Measurements from ENCODE around the gene MAPT. TPM values are rescaled to one million over a fixed set of nuclear protein-coding genes. Genes with fewer than 3 reads are reported as not detected.

Gene MAPT
- total and polyA plus RNA-seq, 9 donors, result 3.8 to 8.8 (median 5.8) TPM

- H3K9me3 ChIP-seq (replicated peaks; ENCODE audit: control insufficient read depth, low read depth, low read length), result no peaks in the 10 kb centered on the region
- no peak for DNase-seq
- peaks cover 36% of the 10 kb centered on the region for H3K27me3 ChIP-seq (ENCODE audit: control insufficient read depth, insufficient read depth, low read length)
- WGBS (ENCODE audit: insufficient coverage), result 75% methylated on average over 1 of the region's 2 CpGs
- H3K4me3 ChIP-seq (ENCODE audit: low read length), result no peak overlapping the region
- H3K4me1 ChIP-seq (ENCODE audit: control insufficient read depth, insufficient read depth, low read length), result peaks cover 6% of the 10 kb centered on the region
- H3K36me3 ChIP-seq (ENCODE audit: control insufficient read depth, insufficient read depth, low read length), result no peaks in the 10 kb centered on the region
- no peak overlapping the region for H3K27ac ChIP-seq (ENCODE audit: low read length)
Observed at GRCh38 chr17:45948498-45948880, 54.1 kb downstream of the MAPT start.

DNA sequence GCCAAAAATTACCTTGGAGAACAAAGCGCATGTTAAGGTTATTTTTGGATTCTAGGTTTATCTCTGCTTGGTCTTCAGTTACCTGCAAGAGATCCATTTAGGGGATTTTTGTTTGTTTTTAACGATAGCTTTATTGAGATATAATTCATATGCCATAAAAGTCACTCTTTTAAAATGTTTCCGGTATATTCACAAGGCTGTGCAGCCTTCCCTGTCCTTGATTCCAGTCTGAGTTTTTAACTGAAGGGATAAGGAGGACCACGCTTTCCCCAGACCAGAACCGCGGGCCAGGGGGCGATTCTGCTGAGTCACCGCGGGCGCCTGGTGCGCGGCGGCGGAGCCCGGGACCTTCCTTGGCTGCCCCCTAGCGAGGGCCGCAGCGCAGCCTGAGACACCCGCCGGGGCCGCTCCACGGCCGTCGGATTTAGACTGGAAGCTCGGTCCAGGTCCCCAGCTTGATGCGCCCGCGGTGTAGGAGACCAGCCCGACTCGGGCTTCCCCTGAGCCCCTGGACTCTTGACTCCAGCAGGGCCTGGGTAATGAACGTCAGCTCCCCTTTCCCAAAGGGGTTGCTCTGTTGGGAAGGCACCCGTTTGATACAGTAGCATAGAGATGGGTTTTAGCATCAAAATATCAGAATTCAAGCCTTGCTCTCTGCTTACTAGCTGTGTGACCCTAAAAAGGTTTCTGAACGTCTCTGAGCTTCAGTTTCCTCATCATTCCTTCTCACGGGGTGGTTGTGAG is 54.7 kb downstream of the MAPT start:
- H3K9me3 ChIP-seq (replicated peaks; ENCODE audit: control insufficient read depth, low read depth, low read length), result no peaks in the 10 kb centered on the region
- H3K4me3 ChIP-seq (ENCODE audit: low read length), result no peak overlapping the region
- peaks cover 32% of the 10 kb centered on the region for H3K27me3 ChIP-seq (ENCODE audit: control insufficient read depth, insufficient read depth, low read length)
- no peak overlapping the region for H3K27ac ChIP-seq (ENCODE audit: low read length)
- no peaks in the 10 kb centered on the region for H3K36me3 ChIP-seq (ENCODE audit: control insufficient read depth, insufficient read depth, low read length)
- H3K4me1 ChIP-seq (ENCODE audit: control insufficient read depth, insufficient read depth, low read length), result peaks cover 6% of the 10 kb centered on the region
- peak; percentile 66 for DNase-seq
- WGBS (ENCODE audit: insufficient coverage), result 3% methylated on average over 27 of the region's 34 CpGs

GRCh38 chr17:45949755-45950320 is 55.5 kb downstream of the MAPT start:
- H3K9me3 ChIP-seq (replicated peaks; ENCODE audit: control insufficient read depth, low read depth, low read length), result no peaks in the 10 kb centered on the region
- no peaks in the 10 kb centered on the region for H3K36me3 ChIP-seq (ENCODE audit: control insufficient read depth, insufficient read depth, low read length)
- H3K4me1 ChIP-seq (ENCODE audit: control insufficient read depth, insufficient read depth, low read length), result peaks cover 6% of the 10 kb centered on the region
- DNase-seq, result no peak
- WGBS (ENCODE audit: insufficient coverage), result 78% methylated on average over 8 of the region's 9 CpGs
- H3K4me3 ChIP-seq (ENCODE audit: low read length), result no peak overlapping the region
- peaks cover 35% of the 10 kb centered on the region for H3K27me3 ChIP-seq (ENCODE audit: control insufficient read depth, insufficient read depth, low read length)
- no peak overlapping the region for H3K27ac ChIP-seq (ENCODE audit: low read length)

DNA sequence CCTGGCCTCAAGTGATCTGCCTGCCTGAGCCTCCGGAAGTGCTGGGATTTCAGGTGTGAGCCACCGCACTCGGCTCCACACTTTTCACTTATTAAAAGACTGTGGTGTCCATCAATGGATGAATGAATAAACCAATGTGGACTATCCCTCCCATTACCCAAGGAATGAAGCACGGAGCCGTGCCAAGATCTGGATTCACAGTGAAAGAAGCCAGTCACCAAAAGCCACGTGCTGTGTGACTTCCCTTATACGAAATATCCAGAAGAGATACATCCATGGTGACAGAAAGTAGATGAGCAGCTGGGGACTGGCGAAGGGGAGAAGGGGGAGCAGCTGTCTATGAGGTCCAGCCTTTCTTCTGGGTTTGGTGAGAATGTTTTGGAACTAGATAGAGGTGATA is 56.5 kb downstream of the MAPT start:
- no peak overlapping the region for H3K4me3 ChIP-seq (ENCODE audit: low read length)
- no peak overlapping the region for H3K27ac ChIP-seq (ENCODE audit: low read length)
- DNase-seq, result no peak
- no peaks in the 10 kb centered on the region for H3K9me3 ChIP-seq (replicated peaks; ENCODE audit: control insufficient read depth, low read depth, low read length)
- H3K27me3 ChIP-seq (ENCODE audit: control insufficient read depth, insufficient read depth, low read length), result peaks cover 33% of the 10 kb centered on the region
- H3K36me3 ChIP-seq (ENCODE audit: control insufficient read depth, insufficient read depth, low read length), result no peaks in the 10 kb centered on the region
- peaks cover 6% of the 10 kb centered on the region for H3K4me1 ChIP-seq (ENCODE audit: control insufficient read depth, insufficient read depth, low read length)
- WGBS (ENCODE audit: insufficient coverage), result 67% methylated on average over 1 of the region's 8 CpGs

DNA sequence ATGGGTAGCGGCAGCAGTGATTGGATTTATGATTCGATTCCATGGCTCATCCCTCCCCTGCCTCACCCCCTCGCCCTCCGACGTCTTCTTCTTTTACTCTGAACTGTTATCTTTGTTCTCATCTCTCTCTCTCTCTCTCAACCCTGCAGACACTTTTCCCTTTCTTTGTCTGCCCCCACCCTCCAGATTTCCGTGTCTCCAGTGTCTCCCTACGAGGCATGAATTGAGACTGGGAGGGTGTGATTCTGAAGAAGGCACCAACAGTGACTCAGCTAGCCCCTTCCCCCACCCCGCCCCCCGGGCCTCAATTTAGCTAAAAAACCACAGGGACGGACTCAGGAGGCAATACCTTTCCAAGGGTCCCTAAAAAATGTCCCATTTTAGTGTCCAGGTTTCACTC is 57.0 kb downstream of the MAPT start:
- H3K4me1 ChIP-seq (ENCODE audit: control insufficient read depth, insufficient read depth, low read length), result peaks cover 6% of the 10 kb centered on the region
- no peaks in the 10 kb centered on the region for H3K36me3 ChIP-seq (ENCODE audit: control insufficient read depth, insufficient read depth, low read length)
- no peak overlapping the region for H3K27ac ChIP-seq (ENCODE audit: low read length)
- H3K9me3 ChIP-seq (replicated peaks; ENCODE audit: control insufficient read depth, low read depth, low read length), result no peaks in the 10 kb centered on the region
- no peak overlapping the region for H3K4me3 ChIP-seq (ENCODE audit: low read length)
- no peak for DNase-seq
- 45% methylated on average over 8 of the region's 10 CpGs for WGBS (ENCODE audit: insufficient coverage)
- peaks cover 33% of the 10 kb centered on the region for H3K27me3 ChIP-seq (ENCODE audit: control insufficient read depth, insufficient read depth, low read length)

GRCh38 chr17:45951941-45952340 is 57.6 kb downstream of the MAPT start:
- no peak for DNase-seq
- 81% methylated on average over 3 of the region's 6 CpGs for WGBS (ENCODE audit: insufficient coverage)
- H3K4me3 ChIP-seq (ENCODE audit: low read length), result no peak overlapping the region
- no peak overlapping the region for H3K27ac ChIP-seq (ENCODE audit: low read length)
- no peaks in the 10 kb centered on the region for H3K9me3 ChIP-seq (replicated peaks; ENCODE audit: control insufficient read depth, low read depth, low read length)
- H3K4me1 ChIP-seq (ENCODE audit: control insufficient read depth, insufficient read depth, low read length), result peaks cover 6% of the 10 kb centered on the region
- peaks cover 33% of the 10 kb centered on the region for H3K27me3 ChIP-seq (ENCODE audit: control insufficient read depth, insufficient read depth, low read length)
- no peaks in the 10 kb centered on the region for H3K36me3 ChIP-seq (ENCODE audit: control insufficient read depth, insufficient read depth, low read length)

DNA sequence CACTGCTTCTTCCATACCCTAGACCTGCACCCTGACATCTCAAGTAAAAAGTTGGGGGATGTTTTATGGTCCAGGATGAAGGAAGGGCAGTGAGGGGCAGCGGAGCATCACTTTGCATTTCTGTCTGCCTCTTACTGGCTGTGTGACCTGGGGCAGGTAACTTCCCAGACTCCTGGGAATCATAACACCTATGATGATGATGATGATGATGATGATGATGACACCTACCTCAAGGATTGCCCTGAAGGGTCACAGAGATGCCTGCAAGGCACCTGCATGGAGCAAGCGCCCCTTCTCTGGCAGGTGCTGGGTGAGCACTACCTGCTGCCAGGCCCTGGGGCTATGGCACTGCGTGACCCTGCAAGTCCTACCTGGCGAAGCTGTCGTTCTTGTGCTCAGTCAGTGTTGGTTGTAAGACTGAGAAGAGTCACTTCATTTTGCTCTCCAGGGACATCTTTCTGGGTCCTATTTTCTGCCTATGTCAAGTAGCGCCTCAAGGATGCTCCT is 58.5 kb downstream of the MAPT start:
- peaks cover 33% of the 10 kb centered on the region for H3K27me3 ChIP-seq (ENCODE audit: control insufficient read depth, insufficient read depth, low read length)
- H3K27ac ChIP-seq (ENCODE audit: low read length), result no peak overlapping the region
- H3K9me3 ChIP-seq (replicated peaks; ENCODE audit: control insufficient read depth, low read depth, low read length), result no peaks in the 10 kb centered on the region
- no peak overlapping the region for H3K4me3 ChIP-seq (ENCODE audit: low read length)
- H3K36me3 ChIP-seq (ENCODE audit: control insufficient read depth, insufficient read depth, low read length), result no peaks in the 10 kb centered on the region
- 95% methylated on average over 5 of the region's 6 CpGs for WGBS (ENCODE audit: insufficient coverage)
- peaks cover 6% of the 10 kb centered on the region for H3K4me1 ChIP-seq (ENCODE audit: control insufficient read depth, insufficient read depth, low read length)
- DNase-seq, result no peak

- H3K9me3 ChIP-seq (replicated peaks; ENCODE audit: control insufficient read depth, low read depth, low read length), result no peaks in the 10 kb centered on the region
- peaks cover 6% of the 10 kb centered on the region for H3K4me1 ChIP-seq (ENCODE audit: control insufficient read depth, insufficient read depth, low read length)
- H3K36me3 ChIP-seq (ENCODE audit: control insufficient read depth, insufficient read depth, low read length), result no peaks in the 10 kb centered on the region
- H3K27ac ChIP-seq (ENCODE audit: low read length), result no peak overlapping the region
- DNase-seq, result no peak
- H3K4me3 ChIP-seq (ENCODE audit: low read length), result no peak overlapping the region
- peaks cover 31% of the 10 kb centered on the region for H3K27me3 ChIP-seq (ENCODE audit: control insufficient read depth, insufficient read depth, low read length)
- WGBS (ENCODE audit: insufficient coverage), result 66% methylated on average over 2 of the region's 2 CpGs
Observed at GRCh38 chr17:45953561-45953960, 59.2 kb downstream of the MAPT start.

DNA sequence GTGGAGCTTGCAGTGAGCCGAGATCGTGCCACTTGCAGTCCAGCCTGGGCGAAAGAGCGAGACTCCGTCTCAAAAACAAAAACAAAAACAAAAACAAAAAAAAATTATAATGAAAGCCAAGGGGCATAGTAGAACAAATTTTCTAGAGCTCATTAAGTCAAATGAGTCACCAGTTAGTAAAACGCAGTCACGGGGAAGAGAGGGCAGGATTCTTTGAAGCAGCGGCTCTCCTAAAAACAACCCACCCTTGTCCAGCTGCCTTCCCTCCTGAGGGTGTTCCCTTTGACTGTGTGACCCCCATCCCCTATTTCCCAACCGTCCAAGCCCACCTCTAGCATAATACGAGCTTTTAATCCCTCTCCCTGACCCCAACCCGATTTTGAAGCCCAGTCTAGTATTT is 60.6 kb downstream of the MAPT start:
- no peak for DNase-seq

DNA sequence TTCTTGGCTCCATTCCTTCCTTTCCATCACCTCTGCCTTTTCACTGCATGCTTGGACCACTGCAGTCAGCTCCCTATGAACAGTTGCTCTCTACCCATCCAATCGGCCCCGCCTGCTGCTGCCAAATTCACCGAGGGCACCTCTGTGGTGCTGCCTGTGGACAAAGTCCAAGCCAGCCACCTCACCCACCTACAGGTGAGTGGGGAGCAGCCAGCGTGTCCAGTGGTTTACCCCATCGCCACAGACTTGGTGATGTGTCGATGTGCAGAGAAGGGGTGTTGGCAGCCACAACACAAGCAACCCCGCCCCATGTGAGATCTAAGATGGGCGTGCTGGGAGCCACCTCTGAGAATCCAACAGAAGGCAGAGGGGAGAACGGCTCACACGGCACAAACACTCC is 61.0 kb downstream of the MAPT start:
- no peaks in the 10 kb centered on the region for H3K36me3 ChIP-seq (ENCODE audit: control insufficient read depth, insufficient read depth, low read length)
- no peaks in the 10 kb centered on the region for H3K4me1 ChIP-seq (ENCODE audit: control insufficient read depth, insufficient read depth, low read length)
- peaks cover 16% of the 10 kb centered on the region for H3K27me3 ChIP-seq (ENCODE audit: control insufficient read depth, insufficient read depth, low read length)
- H3K4me3 ChIP-seq (ENCODE audit: low read length), result no peak overlapping the region
- 81% methylated on average over 8 of the region's 10 CpGs for WGBS (ENCODE audit: insufficient coverage)
- no peak overlapping the region for H3K27ac ChIP-seq (ENCODE audit: low read length)
- no peaks in the 10 kb centered on the region for H3K9me3 ChIP-seq (replicated peaks; ENCODE audit: control insufficient read depth, low read depth, low read length)
- DNase-seq, result no peak

More for the DNA sequence above, 60.6 kb downstream of the MAPT start:
- WGBS (ENCODE audit: insufficient coverage), result 47% methylated on average over 5 of the region's 11 CpGs
- no peaks in the 10 kb centered on the region for H3K9me3 ChIP-seq (replicated peaks; ENCODE audit: control insufficient read depth, low read depth, low read length)
- H3K36me3 ChIP-seq (ENCODE audit: control insufficient read depth, insufficient read depth, low read length), result no peaks in the 10 kb centered on the region
- H3K27ac ChIP-seq (ENCODE audit: low read length), result no peak overlapping the region
- no peaks in the 10 kb centered on the region for H3K4me1 ChIP-seq (ENCODE audit: control insufficient read depth, insufficient read depth, low read length)
- peaks cover 20% of the 10 kb centered on the region for H3K27me3 ChIP-seq (ENCODE audit: control insufficient read depth, insufficient read depth, low read length)
- H3K4me3 ChIP-seq (ENCODE audit: low read length), result no peak overlapping the region

All from muscle of leg (tissue), 11 donors.